ENCODE data around the gene ATXN7L3.

ATXN7L3 gene

DNA sequence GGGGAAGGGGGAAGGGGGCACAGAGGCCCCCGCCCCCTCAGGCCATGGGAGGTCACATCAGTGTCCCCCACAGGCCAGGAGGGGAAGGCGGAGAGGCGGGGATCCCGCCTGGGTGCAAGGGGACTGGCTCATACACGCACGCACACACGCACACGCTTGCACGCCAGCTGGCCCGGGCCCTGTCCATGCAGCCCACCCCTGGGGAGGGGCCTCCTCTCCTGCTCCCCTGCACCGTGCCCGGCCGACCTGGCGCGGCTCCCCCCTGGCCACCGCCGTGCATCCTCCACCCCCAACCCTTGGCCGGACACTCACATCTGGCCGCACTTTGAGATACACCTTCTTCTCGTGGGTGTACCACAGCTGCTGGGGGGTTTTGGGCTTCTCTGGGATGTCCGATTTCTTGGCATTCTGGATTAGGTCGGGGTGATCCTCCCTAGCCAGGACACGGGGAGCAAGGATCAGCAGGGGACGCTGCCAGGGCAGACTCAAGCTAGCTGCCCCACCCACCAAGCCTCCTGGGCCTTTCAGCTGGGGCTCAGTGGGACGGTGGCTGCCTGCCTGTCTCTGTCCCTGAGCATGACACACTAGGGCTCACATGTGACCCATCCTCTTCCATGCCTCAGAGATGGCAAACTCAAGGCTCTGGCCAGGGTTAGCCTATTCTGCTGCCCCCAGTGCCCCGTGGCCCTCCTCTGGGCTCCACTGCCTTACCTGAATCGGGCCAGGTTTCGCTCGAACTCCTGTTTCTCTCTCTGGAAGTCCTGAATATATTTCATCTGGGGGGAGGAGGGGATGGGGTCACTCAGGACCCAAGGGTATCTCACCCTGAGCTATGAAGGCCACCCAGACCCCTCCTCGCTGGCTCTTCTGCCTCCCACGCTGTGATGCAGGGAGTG lies 13.1 kb upstream of the ATXN7L3 start:
- no peak for DNase-seq
- no peak overlapping the region for H3K4me2 ChIP-seq (ENCODE audit: low read depth, low read length)
- peaks cover 36% of the 10 kb centered on the region for H3K4me1 ChIP-seq (ENCODE audit: low read length)
- peaks cover 20% of the 10 kb centered on the region; the same call in 1 of the 2 replicates for H3F3A ChIP-seq (ENCODE audit: insufficient read depth, low read length)
- H3K9me3 ChIP-seq (replicated peaks; ENCODE audit: insufficient read depth, low read length) = no peaks in the 10 kb centered on the region
- H3K9me2 ChIP-seq (replicated peaks; ENCODE audit: insufficient read depth, low read length) = no peaks in the 10 kb centered on the region
- H3K36me3 ChIP-seq (replicated peaks; ENCODE audit: insufficient read depth, low read length) = peaks cover 14% of the 10 kb centered on the region
- H3K9ac ChIP-seq (ENCODE audit: low read length) = no peak overlapping the region
- no peak overlapping the region for H2AFZ ChIP-seq (ENCODE audit: low read length)
- H3K79me2 ChIP-seq (ENCODE audit: low read length) = peaks cover 41% of the 10 kb centered on the region
- TF ChIP-seq, protein P1, sequence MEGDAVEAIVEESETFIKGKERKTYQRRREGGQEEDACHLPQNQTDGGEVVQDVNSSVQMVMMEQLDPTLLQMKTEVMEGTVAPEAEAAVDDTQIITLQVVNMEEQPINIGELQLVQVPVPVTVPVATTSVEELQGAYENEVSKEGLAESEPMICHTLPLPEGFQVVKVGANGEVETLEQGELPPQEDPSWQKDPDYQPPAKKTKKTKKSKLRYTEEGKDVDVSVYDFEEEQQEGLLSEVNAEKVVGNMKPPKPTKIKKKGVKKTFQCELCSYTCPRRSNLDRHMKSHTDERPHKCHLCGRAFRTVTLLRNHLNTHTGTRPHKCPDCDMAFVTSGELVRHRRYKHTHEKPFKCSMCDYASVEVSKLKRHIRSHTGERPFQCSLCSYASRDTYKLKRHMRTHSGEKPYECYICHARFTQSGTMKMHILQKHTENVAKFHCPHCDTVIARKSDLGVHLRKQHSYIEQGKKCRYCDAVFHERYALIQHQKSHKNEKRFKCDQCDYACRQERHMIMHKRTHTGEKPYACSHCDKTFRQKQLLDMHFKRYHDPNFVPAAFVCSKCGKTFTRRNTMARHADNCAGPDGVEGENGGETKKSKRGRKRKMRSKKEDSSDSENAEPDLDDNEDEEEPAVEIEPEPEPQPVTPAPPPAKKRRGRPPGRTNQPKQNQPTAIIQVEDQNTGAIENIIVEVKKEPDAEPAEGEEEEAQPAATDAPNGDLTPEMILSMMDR (IDR thresholded peaks at IDR 0.05; ENCODE audit: low read length) = no peak
- TF ChIP-seq EZH2 (optimal IDR thresholded peaks at IDR 0.05; ENCODE audit: low read depth, low read length) = no peak
- no peak for TF ChIP-seq EZH2phosphoT487 (IDR thresholded peaks at IDR 0.05; ENCODE audit: low read length)
- no peak overlapping the region for H3K27ac ChIP-seq (ENCODE audit: low read length)
- no peaks in the 10 kb centered on the region for H4K20me1 ChIP-seq (ENCODE audit: insufficient read depth, low read length)
- no peak overlapping the region for H3K4me3 ChIP-seq (ENCODE audit: low read length)
- H3K27me3 ChIP-seq (replicated peaks; ENCODE audit: insufficient read depth, low read length) = no peaks in the 10 kb centered on the region

DNA sequence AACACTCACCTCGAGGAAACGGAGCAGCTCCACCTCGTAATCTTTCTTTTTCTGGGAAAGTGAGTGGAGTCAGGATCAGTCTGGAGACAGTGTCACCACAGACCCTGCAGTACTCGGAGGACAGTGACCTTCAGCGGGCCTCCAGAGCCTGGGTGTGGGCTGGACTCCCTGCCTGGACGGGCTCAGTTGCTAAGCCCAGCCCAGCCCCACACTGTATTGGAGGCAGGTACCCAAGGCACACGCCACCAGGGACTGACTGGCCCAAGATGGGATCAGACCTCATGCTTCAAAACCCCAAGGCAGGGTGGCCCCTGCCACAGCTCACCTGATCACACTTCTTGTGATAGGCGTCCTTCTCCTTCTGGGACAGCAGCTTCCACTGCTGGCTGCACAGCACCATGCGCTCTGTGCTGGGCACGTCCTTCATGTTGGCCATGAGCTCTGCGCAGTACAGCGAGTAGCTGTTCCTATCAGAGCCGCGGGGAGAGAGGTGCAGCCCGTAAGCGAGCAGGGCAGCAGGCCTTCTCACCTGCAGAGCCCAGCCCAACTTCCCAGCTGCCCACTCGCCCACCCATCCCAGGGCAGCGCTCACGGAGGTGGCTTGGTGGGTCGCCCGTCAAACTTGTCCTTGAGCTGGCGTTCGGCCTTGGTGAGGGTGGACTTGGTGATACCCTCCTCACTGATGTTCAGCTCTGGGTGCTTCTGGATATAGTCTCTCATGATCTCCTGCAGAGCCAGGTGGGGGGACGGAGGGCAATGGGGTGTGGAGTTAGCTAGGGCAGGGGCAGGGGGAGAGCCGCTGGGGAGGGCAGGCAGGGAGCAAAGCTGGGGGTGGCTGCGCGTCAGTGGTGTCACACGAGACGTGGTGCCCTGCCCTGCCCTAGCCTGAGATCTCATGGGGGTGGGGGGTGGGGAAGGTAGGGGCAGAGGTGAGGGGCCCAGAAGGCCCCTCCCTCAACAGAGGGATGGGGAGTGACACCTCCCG lies 11.9 kb upstream of the ATXN7L3 start:
- Histone ChIP-seq H3K9ac (ENCODE audit: low read length) (peak overlapping the region; percentile 71; the same call in 1 of the 2 replicates), H3K36me3 (replicated peaks; ENCODE audit: insufficient read depth, low read length) (peaks cover 14% of the 10 kb centered on the region), H3K4me2 (ENCODE audit: low read depth, low read length) (peak overlapping the region; percentile 68)

More for the DNA sequence above, 11.9 kb upstream of the ATXN7L3 start:
- H3K4me1 ChIP-seq (ENCODE audit: low read length) = peaks cover 28% of the 10 kb centered on the region
- peak overlapping the region; percentile 32 for H3K4me3 ChIP-seq (ENCODE audit: low read length)
- TF ChIP-seq, protein P1 (IDR thresholded peaks at IDR 0.05; ENCODE audit: low read length) = no peak
- no peak for TF ChIP-seq EZH2 (optimal IDR thresholded peaks at IDR 0.05; ENCODE audit: low read depth, low read length)
- TF ChIP-seq EZH2phosphoT487 (IDR thresholded peaks at IDR 0.05; ENCODE audit: low read length) = no peak
- DNase-seq = no peak
- H3F3A ChIP-seq (ENCODE audit: insufficient read depth, low read length) = peaks cover 15% of the 10 kb centered on the region; the same call in 1 of the 2 replicates
- peaks cover 29% of the 10 kb centered on the region for H3K79me2 ChIP-seq (ENCODE audit: low read length)
- H3K27ac ChIP-seq (ENCODE audit: low read length) = peak overlapping the region; percentile 75; the same call in 1 of the 2 replicates
- no peaks in the 10 kb centered on the region for H3K27me3 ChIP-seq (replicated peaks; ENCODE audit: insufficient read depth, low read length)
- no peaks in the 10 kb centered on the region for H3K9me2 ChIP-seq (replicated peaks; ENCODE audit: insufficient read depth, low read length)
- H4K20me1 ChIP-seq (ENCODE audit: insufficient read depth, low read length) = no peaks in the 10 kb centered on the region
- no peaks in the 10 kb centered on the region for H3K9me3 ChIP-seq (replicated peaks; ENCODE audit: insufficient read depth, low read length)
- H2AFZ ChIP-seq (ENCODE audit: low read length) = no peak overlapping the region

All from MM.1S (cell line).